K562 (cell line): ENCODE data around the gene PSMD13. TPM values are rescaled to one million over a fixed set of nuclear protein-coding genes. Genes with fewer than 3 reads are reported as not detected.
A peak's percentile ranks its signal among the peaks of the same experiment; 100 is the strongest.

Source experiments
- CAMTA2 ChIP-seq: fragments of 250-450 bp; sonication (Bioruptor Pico); conservative IDR thresholded peaks from 2 replicates; pipeline ENCODE4 v1.5.1; 2022
- CHD7 ChIP-seq: fragments of 200-600 bp; sonication (generic); IDR thresholded peaks from one replicate; pipeline ENCODE4 v1.6.1; 2012; ENCODE audit warnings: mild to moderate bottlenecking, low read depth, low read length, inconsistent platforms
- CREM ChIP-seq: IDR thresholded peaks from 2 replicates; pipeline ENCODE4 v1.6.1; 2014; ENCODE audit warnings: antibody characterized with exemption, low read depth
- KLF6 ChIP-seq: fragments of 250-450 bp; sonication (Bioruptor Pico); IDR thresholded peaks from 2 replicates; pipeline ENCODE4 v1.4.0; 2020; ENCODE audit warnings: mild to moderate bottlenecking, moderate library complexity, borderline replicate concordance
- PHF21A ChIP-seq: fragments of 450-650 bp; IDR thresholded peaks from 2 replicates; pipeline ENCODE4 v1.6.1; 2017; ENCODE audit warnings: low read depth, borderline replicate concordance
- PHF8 ChIP-seq: fragments of 200-600 bp; sonication (generic); IDR thresholded peaks from 2 replicates; pipeline ENCODE4 v1.6.1; 2012; ENCODE audit warnings: mixed run types, mild to moderate bottlenecking, inconsistent platforms, low read length, moderate library complexity, borderline replicate concordance
- SNAPC5 ChIP-seq: fragments of 250-450 bp; sonication (Bioruptor Pico); IDR thresholded peaks from 2 replicates; pipeline ENCODE4 v1.8.0; 2021; ENCODE audit warnings: moderate library complexity, mild to moderate bottlenecking, inconsistent platforms
- ZBTB8A ChIP-seq: fragments of 450-650 bp; IDR thresholded peaks from 2 replicates; pipeline ENCODE4 v1.6.1; 2018; ENCODE audit warnings: mild to moderate bottlenecking, moderate library complexity; ENCODE audit not compliant: partially characterized antibody
- ZNF655 ChIP-seq: fragments of 250-450 bp; sonication (Bioruptor Pico); IDR thresholded peaks from 2 replicates; pipeline ENCODE4 v1.5.0; 2021
- polyA plus RNA-seq, 8 experiments: library from polyadenylated mRNA; depleted of rRNA in 4 of 8; stranded (reverse) in 5 of 8; unstranded in 3 of 8; fragments of >200 nt; fragmentation: Nextera tagmentation in 2 of 8; fragmentation: Illumina TruSeq in 1 of 8; extraction: Ambion mirVana in 2 of 8; extraction: Trizol in 1 of 8; gene quantifications; 2 replicates each; pipeline versions ENCODE4 v1.2.1 to v1.2.3, GENCODE V29; 2011 to 2014; ENCODE audit warnings: inconsistent platforms in 1 of 8, missing spikeins in 1 of 8
- total RNA-seq, 7 experiments: library from RNA; depleted of rRNA in 6 of 7; stranded (reverse); fragments of >200 nt in 6 of 7; fragmentation: Illumina TruSeq in 2 of 7; extraction: Trizol in 2 of 7; gene quantifications; 2 replicates each; pipeline versions ENCODE4 v1.2.1 to v1.2.3, GENCODE V29; 2011 to 2021; ENCODE audit warnings: low replicate concordance in 1 of 7
- TF ChIP-seq, protein P1 (sequence below): IDR thresholded peaks from 2 replicates; pipeline ENCODE4 v1.6.1; 2011; ENCODE audit not compliant: insufficient read length; ENCODE audit errors: extremely low read depth

Gene PSMD13
- total and polyA plus RNA-seq, 9 of the 15 experiments (the other 6 are each of a cell fraction or from before 2014, with no cell fraction given): 185 to 383 (median 267) TPM

DNA sequence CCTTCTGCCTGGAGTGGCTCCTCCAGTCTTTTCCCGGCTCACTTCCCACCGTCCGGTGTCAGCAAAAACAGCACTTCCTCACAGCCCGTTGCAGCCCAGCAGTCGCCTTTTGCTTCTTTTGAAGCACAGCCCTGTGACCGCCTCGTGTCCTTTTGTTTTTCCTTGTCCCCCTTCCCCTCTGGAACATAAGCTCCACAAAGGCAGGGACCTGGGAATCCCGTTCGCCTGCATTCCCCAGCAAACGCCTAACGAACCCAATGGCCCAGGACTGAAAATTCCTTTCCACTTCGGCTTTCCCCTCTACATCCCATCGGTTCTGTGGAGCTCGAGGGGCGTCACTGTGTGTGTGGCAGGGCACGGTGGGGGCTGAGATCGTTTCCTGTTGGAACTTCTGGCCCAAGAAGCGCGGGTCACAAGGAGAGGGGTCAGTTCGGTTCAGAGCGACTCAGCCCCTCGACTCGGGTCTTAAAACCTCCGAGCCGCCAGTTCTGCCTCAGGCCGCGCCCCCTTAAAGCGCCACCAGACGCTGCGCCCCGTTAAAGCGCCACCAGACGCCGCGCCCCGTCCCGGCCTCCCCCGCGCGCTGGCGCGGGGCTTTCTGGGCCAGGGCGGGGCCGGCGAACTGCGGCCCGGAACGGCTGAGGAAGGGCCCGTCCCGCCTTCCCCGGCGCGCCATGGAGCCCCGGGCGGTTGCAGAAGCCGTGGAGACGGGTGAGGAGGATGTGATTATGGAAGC is 28.4 kb upstream of the PSMD13 start (continued):
- TF ChIP-seq CHD7 (no peak), ZNF655 (CRISPR knock-in tag) (no peak), PHF8 (peak; percentile 60; the same call in 1 of the 2 replicates), CAMTA2 (CRISPR knock-in tag) (no peak), CREM (peak; percentile 74), PHF21A (no peak), SNAPC5 (CRISPR knock-in tag) (no peak), KLF6 (CRISPR knock-in tag) (no peak), ZBTB8A (no peak)
- TF ChIP-seq, protein P1, sequence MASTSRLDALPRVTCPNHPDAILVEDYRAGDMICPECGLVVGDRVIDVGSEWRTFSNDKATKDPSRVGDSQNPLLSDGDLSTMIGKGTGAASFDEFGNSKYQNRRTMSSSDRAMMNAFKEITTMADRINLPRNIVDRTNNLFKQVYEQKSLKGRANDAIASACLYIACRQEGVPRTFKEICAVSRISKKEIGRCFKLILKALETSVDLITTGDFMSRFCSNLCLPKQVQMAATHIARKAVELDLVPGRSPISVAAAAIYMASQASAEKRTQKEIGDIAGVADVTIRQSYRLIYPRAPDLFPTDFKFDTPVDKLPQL: no peak
